Fibroblast of lung (primary cell): Measurements from ENCODE around the gene TTI1. TPM values are rescaled to one million over a fixed set of nuclear protein-coding genes. Genes with fewer than 3 reads are reported as not detected.

Experiments used
- DNase-seq, 2 donors: peaks; one replicate each; pipeline versions ENCODE4 v3.0.0 to v3.0.0-alpha.2; 2010; ENCODE audit warnings: low read depth in 2 of 2
- H2AFZ ChIP-seq: 2 replicates; pipeline ENCODE4 v1.5.1; 2012; ENCODE audit warnings: low read length, control low read depth, inconsistent platforms
- H3K27ac ChIP-seq: 2 replicates; pipeline ENCODE4 v1.5.1; 2011; ENCODE audit warnings: low read length, control low read depth; ENCODE audit not compliant: insufficient read depth
- H3K27me3 ChIP-seq: 2 replicates; pipeline ENCODE4 v1.5.1; 2011; ENCODE audit warnings: mild to moderate bottlenecking, low read length; ENCODE audit not compliant: control insufficient read depth, insufficient read depth
- H3K36me3 ChIP-seq: 2 replicates; pipeline ENCODE4 v1.5.1; 2011; ENCODE audit warnings: low read length; ENCODE audit not compliant: control insufficient read depth, insufficient read depth
- H3K4me1 ChIP-seq: 2 replicates; pipeline ENCODE4 v1.5.1; 2011; ENCODE audit warnings: low read length; ENCODE audit not compliant: control insufficient read depth, insufficient read depth; ENCODE audit errors: extremely low read depth
- H3K4me2 ChIP-seq: 2 replicates; pipeline ENCODE4 v1.5.1; 2011; ENCODE audit warnings: low read length, control low read depth; ENCODE audit not compliant: insufficient read depth; ENCODE audit errors: extremely low read depth
- H3K4me3 ChIP-seq, 4 experiments: fragments of 200-600 bp in 1 of 4; sonication (generic) in 1 of 4; replicated peaks in 1 of 4; 2 replicates each; pipeline ENCODE4 v1.5.1; 2011 to 2016; ENCODE audit warnings: low read length in 4 of 4, low read depth in 3 of 4, mild to moderate bottlenecking in 3 of 4, control low read depth in 2 of 4, inconsistent platforms in 1 of 4, mixed read lengths in 1 of 4; ENCODE audit not compliant: insufficient read depth in 1 of 4; ENCODE audit errors: control extremely low read depth in 1 of 4
- H3K79me2 ChIP-seq: 2 replicates; pipeline ENCODE4 v1.5.1; 2012; ENCODE audit warnings: mild to moderate bottlenecking, low read length, inconsistent platforms; ENCODE audit not compliant: control insufficient read depth, insufficient read depth
- H3K9ac ChIP-seq: 2 replicates; pipeline ENCODE4 v1.5.1; 2011; ENCODE audit warnings: mild to moderate bottlenecking, low read length, control low read depth; ENCODE audit not compliant: insufficient read depth
- H3K9me3 ChIP-seq: 2 replicates; pipeline ENCODE4 v1.5.1; 2012; ENCODE audit warnings: low read depth, low read length; ENCODE audit not compliant: control insufficient read depth, insufficient read depth
- H4K20me1 ChIP-seq: 2 replicates; pipeline ENCODE4 v1.5.1; 2011; ENCODE audit warnings: low read length; ENCODE audit not compliant: control insufficient read depth, insufficient read depth; ENCODE audit errors: extremely low read depth
- CTCF ChIP-seq, 2 donors: IDR thresholded peaks in 1 of 2; conservative IDR thresholded peaks in 1 of 2; 1 replicate in 1 of 2; 2 replicates in 1 of 2; pipeline ENCODE4 v1.5.1; 2011 to 2012; ENCODE audit warnings: low read length in 2 of 2, control low read depth in 1 of 2, inconsistent platforms in 1 of 2, low read depth in 1 of 2, mild to moderate bottlenecking in 1 of 2
- EZH2 ChIP-seq: IDR thresholded peaks from 2 replicates; pipeline ENCODE4 v1.5.1; 2012; ENCODE audit warnings: low read length, control low read depth, mild to moderate bottlenecking; ENCODE audit errors: missing control alignments
- polyA plus RNA-seq, 2 donors: library from polyadenylated mRNA; depleted of rRNA in 1 of 2; stranded (reverse) in 1 of 2; unstranded in 1 of 2; fragments of >200 nt; gene quantifications; 2 replicates each; pipeline ENCODE4 v1.2.1, GENCODE V29; 2011 to 2012; ENCODE audit warnings: missing spikeins in 1 of 2
- total RNA-seq: library from RNA; depleted of rRNA; stranded (reverse); fragments of >200 nt; gene quantifications from 2 replicates; pipeline ENCODE4 v1.2.1, GENCODE V29; 2014

Gene TTI1
- total and polyA plus RNA-seq, 2 donors (not counting 1 experiment from before 2014, with no cell fraction given), result 12.6 to 20.0 TPM

- no peak overlapping the region for H3K27ac ChIP-seq
- H2AFZ ChIP-seq, result no peak overlapping the region
- no peak for TF ChIP-seq EZH2
- no peak for TF ChIP-seq CTCF (conservative IDR thresholded peaks at IDR 0.05 in 1 of 2, IDR thresholded peaks at IDR 0.05 in 1 of 2; ENCODE audit: low read depth in 1 of 2, low read length in 2 of 2)
- H3K9ac ChIP-seq, result no peak overlapping the region
- no peaks in the 10 kb centered on the region for H3K36me3 ChIP-seq
- no peaks in the 10 kb centered on the region for H3K79me2 ChIP-seq
- no peaks in the 10 kb centered on the region for H3K27me3 ChIP-seq
- no peaks in the 10 kb centered on the region for H3K4me1 ChIP-seq
- H3K4me2 ChIP-seq, result no peak overlapping the region
- H4K20me1 ChIP-seq, result no peaks in the 10 kb centered on the region
- H3K9me3 ChIP-seq, result no peaks in the 10 kb centered on the region
- no peak for DNase-seq
- no peak overlapping the region for H3K4me3 ChIP-seq
These were observed 93.3 kb downstream of the TTI1 start for GRCh38 chr20:37939701-37940560.

GRCh38 chr20:37938954-37939353 lies 94.3 kb downstream of the TTI1 start:
- Histone ChIP-seq H4K20me1 (no peaks in the 10 kb centered on the region), H3K9me3 (no peaks in the 10 kb centered on the region)
- TF ChIP-seq EZH2 (no peak), CTCF (conservative IDR thresholded peaks at IDR 0.05 in 1 of 2, IDR thresholded peaks at IDR 0.05 in 1 of 2; ENCODE audit: low read depth in 1 of 2, low read length in 2 of 2) (no peak)

GRCh38 chr20:37938181-37938750 lies 95.0 kb downstream of the TTI1 start:
- no peaks in the 10 kb centered on the region for H3K27me3 ChIP-seq
- no peaks in the 10 kb centered on the region for H4K20me1 ChIP-seq
- no peak overlapping the region for H3K9ac ChIP-seq
- DNase-seq, result no peak
- no peaks in the 10 kb centered on the region for H3K79me2 ChIP-seq
- H3K27ac ChIP-seq, result no peak overlapping the region
- no peaks in the 10 kb centered on the region for H3K36me3 ChIP-seq
- no peaks in the 10 kb centered on the region for H3K4me1 ChIP-seq
- no peak overlapping the region for H3K4me2 ChIP-seq
- TF ChIP-seq CTCF (conservative IDR thresholded peaks at IDR 0.05 in 1 of 2, IDR thresholded peaks at IDR 0.05 in 1 of 2; ENCODE audit: low read depth in 1 of 2, low read length in 2 of 2) (no peak), EZH2 (no peak)
- no peak overlapping the region for H2AFZ ChIP-seq
- H3K9me3 ChIP-seq, result no peaks in the 10 kb centered on the region
- no peak overlapping the region for H3K4me3 ChIP-seq

More at GRCh38 chr20:37938954-37939353, 94.3 kb downstream of the TTI1 start:
- Histone ChIP-seq H3K4me3 (no peak overlapping the region), H2AFZ (no peak overlapping the region), H3K36me3 (no peaks in the 10 kb centered on the region), H3K9ac (no peak overlapping the region), H3K79me2 (no peaks in the 10 kb centered on the region), H3K27me3 (no peaks in the 10 kb centered on the region), H3K4me2 (no peak overlapping the region), H3K4me1 (no peaks in the 10 kb centered on the region), H3K27ac (no peak overlapping the region)
- no peak for DNase-seq
